HL-60 (cell line): ENCODE measurements around the gene TSPAN18.

ENCODE experiments used
- DNase-seq, 2 experiments: peaks; one replicate each; pipeline ENCODE4 v3.0.0-alpha.2; 2010 to 2020; ENCODE audit warnings: low read depth in 1 of 2, low spot score in 1 of 2
- H3K27ac ChIP-seq: fragments of 250-450 bp; sonication (Bioruptor Pico); replicated peaks from 2 replicates; pipeline ENCODE4 v1.5.1; 2020; ENCODE audit warnings: mild to moderate bottlenecking, moderate library complexity
- H3K27me3 ChIP-seq: fragments of 250-450 bp; sonication (Bioruptor Pico); 2 replicates; pipeline ENCODE4 v1.5.1; 2021; ENCODE audit warnings: mild to moderate bottlenecking, moderate library complexity; ENCODE audit not compliant: insufficient read depth, poor library complexity, severe bottlenecking
- H3K4me3 ChIP-seq: replicated peaks from 2 replicates; pipeline ENCODE4 v1.5.1; 2011; ENCODE audit warnings: mild to moderate bottlenecking, control low read depth, low read length; ENCODE audit not compliant: insufficient read depth
- CTCF ChIP-seq: IDR thresholded peaks from one replicate; pipeline ENCODE4 v1.5.1; 2011; ENCODE audit warnings: low read length, control low read depth, inconsistent platforms; ENCODE audit not compliant: insufficient read depth
- GABPA ChIP-seq: IDR thresholded peaks from 2 replicates; pipeline ENCODE4 v1.6.1; 2012; ENCODE audit warnings: low read depth
- POLR2AphosphoS5 ChIP-seq: IDR thresholded peaks from 2 replicates; pipeline ENCODE4 v1.6.1; 2012; ENCODE audit warnings: low read depth
- REST ChIP-seq: IDR thresholded peaks from 2 replicates; pipeline ENCODE4 v1.6.1; 2012; ENCODE audit warnings: low read depth; ENCODE audit not compliant: insufficient replicate concordance
- SPI1 ChIP-seq: IDR thresholded peaks from 2 replicates; pipeline ENCODE4 v1.6.1; 2012; ENCODE audit warnings: low read depth, mild to moderate bottlenecking, borderline replicate concordance

The TSPAN18 gene

GRCh38 chr11:44770401-44770800 lies 43.6 kb downstream of the TSPAN18 start:
- DNase-seq = no peak
- TF ChIP-seq SPI1 (no peak), POLR2AphosphoS5 (no peak), GABPA (no peak), REST (no peak), CTCF (no peak)
- no peak overlapping the region for H3K27ac ChIP-seq
- H3K27me3 ChIP-seq = peaks cover 3% of the 10 kb centered on the region
- H3K4me3 ChIP-seq = no peak overlapping the region

GRCh38 chr11:44771252-44771734 lies 44.5 kb downstream of the TSPAN18 start:
- no peak for DNase-seq
- no peak for TF ChIP-seq REST
- TF ChIP-seq POLR2AphosphoS5 = no peak
- no peak for TF ChIP-seq CTCF
- no peak for TF ChIP-seq GABPA
- no peak for TF ChIP-seq SPI1
- no peak overlapping the region for H3K27ac ChIP-seq

GRCh38 chr11:44771841-44772240 lies 45.1 kb downstream of the TSPAN18 start:
- Histone ChIP-seq H3K27ac (no peak overlapping the region), H3K27me3 (peaks cover 3% of the 10 kb centered on the region), H3K4me3 (no peak overlapping the region)
- no peak for DNase-seq
- no peak for TF ChIP-seq GABPA
- no peak for TF ChIP-seq CTCF
- TF ChIP-seq POLR2AphosphoS5 = no peak
- TF ChIP-seq SPI1 = no peak
- no peak for TF ChIP-seq REST

More at GRCh38 chr11:44771252-44771734, 44.5 kb downstream of the TSPAN18 start:
- Histone ChIP-seq H3K27me3 (peaks cover 3% of the 10 kb centered on the region), H3K4me3 (no peak overlapping the region)
